ENCODE measurements around the gene SHCBP1L.

SHCBP1L gene

DNA sequence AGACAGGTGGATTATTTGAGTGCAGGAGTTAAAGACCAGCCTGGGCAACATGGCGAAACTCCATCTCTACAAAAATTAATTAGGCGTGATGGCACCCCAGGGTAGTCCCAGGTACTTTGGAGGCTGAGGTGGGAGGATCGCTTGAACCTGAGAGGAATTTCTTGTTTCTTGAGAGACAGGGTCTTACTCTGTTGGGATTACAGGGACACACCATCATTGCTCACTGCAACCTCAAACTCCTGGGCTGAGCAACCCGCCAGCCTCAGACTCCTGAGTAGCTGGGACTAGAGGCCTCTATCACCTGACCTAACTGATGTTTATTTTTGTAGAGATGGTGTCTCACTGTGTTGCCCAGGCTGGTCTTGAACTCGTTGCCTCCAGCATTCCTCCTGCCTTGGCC lies 89.0 kb downstream of the SHCBP1L start:
- no peak overlapping the region for H3K27ac ChIP-seq
- H3K27me3 ChIP-seq: no peaks in the 10 kb centered on the region
- peaks cover 74 to 100% (median 86%) of the 10 kb centered on the region in 3 donors for H3K36me3 ChIP-seq
- intact Hi-C loops (cut with DNase I; ENCODE audit: low total_unique reads): no loop called here
- DNase-seq: no peak
- H3K4me3 ChIP-seq: no peak overlapping the region
- no peaks in the 10 kb centered on the region for H3K4me1 ChIP-seq
- TF ChIP-seq, protein P1, sequence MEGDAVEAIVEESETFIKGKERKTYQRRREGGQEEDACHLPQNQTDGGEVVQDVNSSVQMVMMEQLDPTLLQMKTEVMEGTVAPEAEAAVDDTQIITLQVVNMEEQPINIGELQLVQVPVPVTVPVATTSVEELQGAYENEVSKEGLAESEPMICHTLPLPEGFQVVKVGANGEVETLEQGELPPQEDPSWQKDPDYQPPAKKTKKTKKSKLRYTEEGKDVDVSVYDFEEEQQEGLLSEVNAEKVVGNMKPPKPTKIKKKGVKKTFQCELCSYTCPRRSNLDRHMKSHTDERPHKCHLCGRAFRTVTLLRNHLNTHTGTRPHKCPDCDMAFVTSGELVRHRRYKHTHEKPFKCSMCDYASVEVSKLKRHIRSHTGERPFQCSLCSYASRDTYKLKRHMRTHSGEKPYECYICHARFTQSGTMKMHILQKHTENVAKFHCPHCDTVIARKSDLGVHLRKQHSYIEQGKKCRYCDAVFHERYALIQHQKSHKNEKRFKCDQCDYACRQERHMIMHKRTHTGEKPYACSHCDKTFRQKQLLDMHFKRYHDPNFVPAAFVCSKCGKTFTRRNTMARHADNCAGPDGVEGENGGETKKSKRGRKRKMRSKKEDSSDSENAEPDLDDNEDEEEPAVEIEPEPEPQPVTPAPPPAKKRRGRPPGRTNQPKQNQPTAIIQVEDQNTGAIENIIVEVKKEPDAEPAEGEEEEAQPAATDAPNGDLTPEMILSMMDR (IDR thresholded peaks at IDR 0.05): no peak
- H3K9me3 ChIP-seq: no peaks in the 10 kb centered on the region

DNA sequence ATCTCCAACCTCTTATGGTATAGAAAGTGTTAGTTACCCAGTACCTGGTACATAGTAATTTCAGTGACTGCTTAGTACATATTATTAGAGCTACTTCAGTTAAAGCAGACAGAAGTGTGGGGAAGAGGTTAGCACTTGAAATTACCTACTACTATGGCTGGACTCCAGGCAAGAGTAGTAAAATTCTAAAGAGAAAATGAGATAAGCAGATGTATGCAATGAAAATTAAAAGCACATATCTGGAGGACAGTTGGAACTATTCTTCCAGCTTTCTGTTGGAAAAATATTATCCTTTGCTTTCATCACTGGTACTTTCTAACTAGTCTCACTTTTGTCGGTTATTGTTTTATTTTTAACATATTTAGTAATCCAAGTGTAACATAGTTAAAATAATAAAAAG lies 90.1 kb downstream of the SHCBP1L start:
- H3K36me3 ChIP-seq: peaks cover 74 to 100% (median 87%) of the 10 kb centered on the region in 3 donors
- DNase-seq: no peak
- no peaks in the 10 kb centered on the region for H3K9me3 ChIP-seq
- TF ChIP-seq, protein P1 (IDR thresholded peaks at IDR 0.05): no peak
- no peaks in the 10 kb centered on the region for H3K4me1 ChIP-seq
- intact Hi-C loops (cut with DNase I; ENCODE audit: low total_unique reads): no loop called here
- no peak overlapping the region for H3K27ac ChIP-seq
- no peak overlapping the region for H3K4me3 ChIP-seq
- no peaks in the 10 kb centered on the region for H3K27me3 ChIP-seq

DNA sequence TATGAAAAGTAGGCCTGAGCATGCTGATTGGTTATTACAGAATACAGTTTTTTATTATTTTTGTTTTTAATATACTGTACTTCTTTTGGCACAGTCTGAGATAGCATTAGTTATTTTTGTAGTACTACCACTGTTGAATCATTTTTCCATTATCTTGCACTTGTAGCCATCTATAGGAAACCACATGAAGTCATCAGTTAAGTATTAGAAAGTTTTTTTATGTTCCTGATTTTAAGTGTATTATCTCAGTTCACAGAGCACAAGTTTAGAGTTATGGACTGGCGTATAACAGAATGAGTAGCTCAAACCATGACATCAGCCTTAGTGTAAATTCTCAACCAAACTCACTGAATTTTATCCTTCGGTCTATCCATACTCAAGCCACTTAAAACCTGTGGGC lies 91.0 kb downstream of the SHCBP1L start:
- no peaks in the 10 kb centered on the region for H3K4me1 ChIP-seq
- intact Hi-C loops (cut with DNase I; ENCODE audit: low total_unique reads): no loop called here
- DNase-seq: no peak
- H3K4me3 ChIP-seq: no peak overlapping the region
- H3K27ac ChIP-seq: no peak overlapping the region
- H3K27me3 ChIP-seq: no peaks in the 10 kb centered on the region
- peaks cover 74 to 100% (median 87%) of the 10 kb centered on the region in 3 donors for H3K36me3 ChIP-seq
- H3K9me3 ChIP-seq: no peaks in the 10 kb centered on the region
- TF ChIP-seq, protein P1 (IDR thresholded peaks at IDR 0.05): no peak

DNA sequence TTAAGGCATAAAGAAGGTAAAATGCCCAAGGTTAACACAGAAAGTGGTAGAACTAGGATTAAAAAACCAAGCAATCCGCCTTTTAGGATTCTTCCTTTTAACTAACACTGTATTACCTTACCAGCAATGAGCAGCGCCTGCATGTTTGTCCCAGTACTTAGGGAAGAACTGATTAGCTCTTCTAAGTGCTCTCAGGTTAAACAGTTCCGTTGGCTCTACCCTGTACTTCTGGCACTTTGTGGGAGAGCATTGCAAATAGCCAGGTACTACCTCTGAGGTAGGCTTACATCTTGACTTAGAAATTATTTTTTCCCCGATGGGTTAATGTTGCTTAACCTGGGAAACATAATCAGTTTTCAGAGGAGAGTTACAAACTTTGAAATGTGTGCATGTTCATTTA lies 92.3 kb downstream of the SHCBP1L start:
- no peak overlapping the region for H3K27ac ChIP-seq
- TF ChIP-seq, protein P1 (IDR thresholded peaks at IDR 0.05): no peak
- no peak overlapping the region for H3K4me3 ChIP-seq
- H3K4me1 ChIP-seq: peaks cover 0 to 7% (median 0%) of the 10 kb centered on the region in 4 donors
- no peaks in the 10 kb centered on the region for H3K9me3 ChIP-seq
- DNase-seq: no peak
- intact Hi-C loops (cut with DNase I; ENCODE audit: low total_unique reads): no loop called here
- no peaks in the 10 kb centered on the region for H3K27me3 ChIP-seq
- H3K36me3 ChIP-seq: peaks cover 76 to 100% (median 89%) of the 10 kb centered on the region in 3 donors

DNA sequence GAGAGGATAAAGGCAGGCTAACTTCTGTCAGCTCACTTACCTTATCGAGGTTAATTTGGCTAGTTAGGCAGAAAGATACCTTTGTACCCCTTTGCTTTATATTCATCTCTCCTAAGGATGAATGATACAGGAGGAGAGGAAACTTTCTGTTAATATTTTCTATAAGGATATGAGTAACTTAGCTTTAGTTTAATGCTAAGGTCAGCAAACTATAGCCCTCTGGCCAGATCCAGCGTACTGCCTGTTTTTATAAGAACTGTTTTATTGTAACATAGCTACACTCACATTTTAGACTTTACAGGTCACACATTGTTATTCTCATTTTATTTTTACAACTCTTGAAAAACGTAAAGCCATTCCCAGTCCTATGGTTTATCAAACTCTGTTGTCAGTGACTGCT lies 95.8 kb downstream of the SHCBP1L start:
- Histone ChIP-seq H3K27ac (no peak overlapping the region), H3K27me3 (no peaks in the 10 kb centered on the region), H3K4me3 (no peak overlapping the region), H3K36me3 (peaks cover 99 to 100% (median 99%) of the 10 kb centered on the region in 3 donors), H3K4me1 (peaks cover 0 to 14% (median 0%) of the 10 kb centered on the region in 4 donors), H3K9me3 (no peaks in the 10 kb centered on the region)
- intact Hi-C loops (cut with DNase I; ENCODE audit: low total_unique reads): no loop called here
- TF ChIP-seq, protein P1 (IDR thresholded peaks at IDR 0.05): no peak
- no peak for DNase-seq

DNA sequence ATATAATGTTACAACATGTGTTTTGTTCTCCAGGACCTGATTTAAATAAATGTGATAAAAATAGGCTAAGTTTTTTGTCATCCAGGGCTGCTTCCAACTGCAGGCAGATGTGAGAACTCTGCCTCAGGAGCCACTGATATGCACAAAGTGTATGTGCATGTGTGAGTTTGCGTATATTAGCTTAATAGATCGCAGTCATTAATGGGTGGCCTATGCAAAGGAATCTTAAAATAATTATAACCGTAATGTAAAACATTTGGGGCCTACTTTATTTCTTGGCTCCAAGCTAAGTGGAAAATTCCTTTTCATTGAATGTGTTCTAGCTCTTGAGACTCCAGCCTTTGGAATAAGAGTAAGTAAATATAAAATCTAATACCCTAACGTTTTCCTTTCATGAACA lies 97.1 kb downstream of the SHCBP1L start:
- no peak for DNase-seq
- H3K27me3 ChIP-seq: no peaks in the 10 kb centered on the region
- no peak overlapping the region for H3K27ac ChIP-seq
- peaks cover 0 to 14% (median 0%) of the 10 kb centered on the region in 4 donors for H3K4me1 ChIP-seq
- H3K36me3 ChIP-seq: peaks cover 91 to 99% (median 92%) of the 10 kb centered on the region in 3 donors
- TF ChIP-seq, protein P1 (IDR thresholded peaks at IDR 0.05): no peak
- H3K9me3 ChIP-seq: no peaks in the 10 kb centered on the region
- no peak overlapping the region for H3K4me3 ChIP-seq
- intact Hi-C loops (cut with DNase I; ENCODE audit: low total_unique reads): no loop called here

Measured in tibial artery (tissue), 4 donors.